Activated CD8-positive, alpha-beta T cell treated with anti-CD3 and anti-CD28 coated beads for 36 hours (primary cell): Measurements from ENCODE around the gene LARGE1. TPM values are rescaled to one million over a fixed set of nuclear protein-coding genes. Genes with fewer than 3 reads are reported as not detected.

Experiments
- ATAC-seq: fragments of 200-7000 bp; cut with Tn5 transposase; one replicate; pipeline ENCODE4 v1.10.0; 2021; ENCODE audit warnings: mild to moderate bottlenecking, moderate library complexity
- CTCF ChIA-PET: fragments of 350-600 bp; sonication (Branson Sonifier 250); formaldehyde crosslinking; loops from one replicate; lab custom pipeline; 2021; ENCODE audit warnings: antibody characterized with exemption; lab: Charles Lee
- POLR2A ChIA-PET: fragments of 350-600 bp; sonication (Branson Sonifier 250); formaldehyde crosslinking; loops from one replicate; lab custom pipeline; 2021; ENCODE audit warnings: antibody characterized with exemption; lab: Charles Lee
- DNase-seq: peaks from one replicate; pipeline ENCODE4 v3.0.0-alpha.2; 2020
- H3K27ac Mint-ChIP-seq: one replicate; pipeline ENCODE4 v1.8.0; 2021; ENCODE audit warnings: mild to moderate bottlenecking, mixed read lengths
- H3K27me3 Mint-ChIP-seq: one replicate; pipeline ENCODE4 v1.8.0; 2021; ENCODE audit warnings: mixed read lengths
- H3K36me3 Mint-ChIP-seq: one replicate; pipeline ENCODE4 v1.8.0; 2021; ENCODE audit warnings: low read depth, mixed read lengths
- H3K4me1 Mint-ChIP-seq: one replicate; pipeline ENCODE4 v1.8.0; 2021; ENCODE audit warnings: low read depth, mixed read lengths
- H3K4me3 Mint-ChIP-seq: one replicate; pipeline ENCODE4 v1.8.0; 2021; ENCODE audit warnings: mild to moderate bottlenecking, moderate library complexity, mixed read lengths
- H3K9me3 Mint-ChIP-seq: one replicate; pipeline ENCODE4 v1.8.0; 2021; ENCODE audit warnings: mixed read lengths
- intact Hi-C: fragments of 100-400 bp; cut with micrococcal nuclease; formaldehyde crosslinking; loops from one replicate; pipeline ENCODE4 v1.10.0; 2022
- total RNA-seq, 2 experiments: library from RNA; stranded (reverse); gene quantifications; one replicate each; pipeline ENCODE4 v1.2.3, GENCODE V29; 2021
- TF ChIP-seq, protein P1 (sequence below): fragments of 200-600 bp; IDR thresholded peaks from one replicate; pipeline ENCODE4 v1.8.0; 2022; ENCODE audit warnings: antibody characterized with exemption, mild to moderate bottlenecking

The LARGE1 gene
- total RNA-seq, 2 experiments from 2014 or later: 0.31 to 0.32 TPM

DNA sequence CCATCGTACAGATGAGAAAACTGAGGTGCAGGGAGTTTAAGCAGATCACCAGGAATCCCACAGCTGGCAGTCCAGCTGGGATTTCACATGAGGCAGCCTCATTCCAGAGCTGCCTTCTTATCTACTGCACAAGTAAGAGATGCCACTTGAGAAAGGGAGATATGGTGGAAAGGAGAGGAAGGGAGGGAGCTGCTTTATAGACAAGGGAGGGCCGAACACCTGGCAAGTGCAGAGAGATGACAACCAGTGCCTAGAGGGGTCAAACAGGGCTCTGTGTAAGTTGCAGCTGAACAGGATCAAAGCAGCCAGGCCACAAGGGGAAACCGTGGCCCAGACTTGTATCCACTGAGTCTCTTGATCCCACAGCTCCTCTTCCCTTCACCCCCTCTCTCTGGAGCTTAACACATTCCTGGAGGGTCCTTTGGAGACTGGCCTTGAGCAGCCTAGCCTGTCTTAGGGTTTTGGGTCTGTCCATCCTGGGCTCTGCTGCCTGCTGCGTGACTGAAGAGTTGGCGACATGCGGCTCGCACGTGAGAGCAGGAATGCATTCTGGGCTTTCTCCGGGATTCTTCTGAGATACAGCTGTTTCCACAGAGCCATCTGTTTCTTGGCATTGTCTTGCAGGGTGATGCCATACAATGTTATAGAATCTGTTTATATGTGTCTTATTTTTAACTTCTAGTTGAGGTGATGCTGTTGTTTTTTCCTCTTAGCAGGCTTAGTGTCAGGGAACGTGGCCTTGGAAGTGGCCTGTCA is 593.6 kb downstream of the LARGE1 start:
- Mint-ChIP-seq H3K27ac (no peak overlapping the region), H3K4me1 (no peaks in the 10 kb centered on the region), H3K36me3 (no peaks in the 10 kb centered on the region), H3K4me3 (no peak overlapping the region), H3K27me3 (peaks cover 2% of the 10 kb centered on the region), H3K9me3 (no peaks in the 10 kb centered on the region)
- ChIA-PET CTCF (no interaction called here), POLR2A (no interaction called here)
- ATAC-seq (no peak), DNase-seq (no peak)
- intact Hi-C loops: no loop called here
- TF ChIP-seq, protein P1, sequence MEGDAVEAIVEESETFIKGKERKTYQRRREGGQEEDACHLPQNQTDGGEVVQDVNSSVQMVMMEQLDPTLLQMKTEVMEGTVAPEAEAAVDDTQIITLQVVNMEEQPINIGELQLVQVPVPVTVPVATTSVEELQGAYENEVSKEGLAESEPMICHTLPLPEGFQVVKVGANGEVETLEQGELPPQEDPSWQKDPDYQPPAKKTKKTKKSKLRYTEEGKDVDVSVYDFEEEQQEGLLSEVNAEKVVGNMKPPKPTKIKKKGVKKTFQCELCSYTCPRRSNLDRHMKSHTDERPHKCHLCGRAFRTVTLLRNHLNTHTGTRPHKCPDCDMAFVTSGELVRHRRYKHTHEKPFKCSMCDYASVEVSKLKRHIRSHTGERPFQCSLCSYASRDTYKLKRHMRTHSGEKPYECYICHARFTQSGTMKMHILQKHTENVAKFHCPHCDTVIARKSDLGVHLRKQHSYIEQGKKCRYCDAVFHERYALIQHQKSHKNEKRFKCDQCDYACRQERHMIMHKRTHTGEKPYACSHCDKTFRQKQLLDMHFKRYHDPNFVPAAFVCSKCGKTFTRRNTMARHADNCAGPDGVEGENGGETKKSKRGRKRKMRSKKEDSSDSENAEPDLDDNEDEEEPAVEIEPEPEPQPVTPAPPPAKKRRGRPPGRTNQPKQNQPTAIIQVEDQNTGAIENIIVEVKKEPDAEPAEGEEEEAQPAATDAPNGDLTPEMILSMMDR: no peak

- ChIA-PET CTCF (no interaction called here), POLR2A (no interaction called here)
- intact Hi-C loops: no loop called here
- Mint-ChIP-seq H3K4me1 (no peaks in the 10 kb centered on the region), H3K36me3 (no peaks in the 10 kb centered on the region), H3K4me3 (no peak overlapping the region), H3K27me3 (peaks cover 2% of the 10 kb centered on the region), H3K9me3 (no peaks in the 10 kb centered on the region), H3K27ac (no peak overlapping the region)
- TF ChIP-seq, protein P1: no peak
- no peak for DNase-seq
- no peak for ATAC-seq
These were observed 594.9 kb downstream of the LARGE1 start for GRCh38 chr22:33325232-33326004.

GRCh38 chr22:33324228-33324627 is 596.0 kb downstream of the LARGE1 start:
- CTCF ChIA-PET: no interaction called here
- POLR2A ChIA-PET: no interaction called here
- peaks cover 4% of the 10 kb centered on the region for H3K27me3 Mint-ChIP-seq

GRCh38 chr22:33321466-33321865 is 598.8 kb downstream of the LARGE1 start:
- no peak for ATAC-seq
- POLR2A ChIA-PET: no interaction called here
- H3K27me3 Mint-ChIP-seq: peaks cover 3% of the 10 kb centered on the region
- intact Hi-C loops: no loop called here
- CTCF ChIA-PET: no interaction called here
- no peak overlapping the region for H3K27ac Mint-ChIP-seq
- H3K9me3 Mint-ChIP-seq: peaks cover 2% of the 10 kb centered on the region
- DNase-seq: peak; percentile 4
- no peaks in the 10 kb centered on the region for H3K4me1 Mint-ChIP-seq
- no peak overlapping the region for H3K4me3 Mint-ChIP-seq
- H3K36me3 Mint-ChIP-seq: no peaks in the 10 kb centered on the region
- TF ChIP-seq, protein P1: no peak

More at GRCh38 chr22:33324228-33324627, 596.0 kb downstream of the LARGE1 start:
- DNase-seq: no peak
- intact Hi-C loops: no loop called here
- Mint-ChIP-seq H3K27ac (no peak overlapping the region), H3K4me3 (no peak overlapping the region), H3K36me3 (no peaks in the 10 kb centered on the region), H3K9me3 (no peaks in the 10 kb centered on the region), H3K4me1 (no peaks in the 10 kb centered on the region)
- ATAC-seq: no peak
- TF ChIP-seq, protein P1: no peak

GRCh38 chr22:33315954-33316353 is 604.3 kb downstream of the LARGE1 start:
- ATAC-seq: no peak

More at GRCh38 chr22:33315954-33316353, 604.3 kb downstream of the LARGE1 start:
- ChIA-PET POLR2A (no interaction called here), CTCF (no interaction called here)
- peaks cover 2% of the 10 kb centered on the region for H3K9me3 Mint-ChIP-seq
- DNase-seq: no peak
- no peaks in the 10 kb centered on the region for H3K36me3 Mint-ChIP-seq
- intact Hi-C loops: no loop called here
- no peak overlapping the region for H3K27ac Mint-ChIP-seq
- no peaks in the 10 kb centered on the region for H3K4me1 Mint-ChIP-seq
- TF ChIP-seq, protein P1: no peak
- peaks cover 3% of the 10 kb centered on the region for H3K27me3 Mint-ChIP-seq
- no peak overlapping the region for H3K4me3 Mint-ChIP-seq
